Suprapubic skin (tissue), 3 donors: ENCODE data around the gene PRKRA.

Experiments used
- CTCF ChIP-seq, 2 donors: fragments of 200-600 bp in 1 of 2; fragments of 450-650 bp in 1 of 2; sonication (generic) in 1 of 2; IDR thresholded peaks; one replicate each; pipeline ENCODE4 v1.5.1; 2016 to 2019; ENCODE audit warnings: antibody characterized with exemption in 2 of 2, mild to moderate bottlenecking in 1 of 2, moderate library complexity in 1 of 2
- EP300 ChIP-seq: sonication (generic); formaldehyde crosslinking; IDR thresholded peaks from one replicate; pipeline ENCODE4 v1.6.1; 2017; ENCODE audit warnings: antibody characterized with exemption
- POLR2A ChIP-seq, 2 donors: fragments of 450-650 bp; IDR thresholded peaks; one replicate each; pipeline ENCODE4 v1.6.1; 2017; ENCODE audit warnings: antibody characterized with exemption in 2 of 2, mild to moderate bottlenecking in 2 of 2, moderate library complexity in 2 of 2

GRCh38 chr2:178436662-178437061, 14.3 kb downstream of the PRKRA start:
- TF ChIP-seq POLR2A (IDR thresholded peaks at IDR 0.05) (no peak), CTCF (IDR thresholded peaks at IDR 0.05) (no peak), EP300 (no peak)
